H1 (cell line): ENCODE measurements around the gene DVL1. TPM values are rescaled to one million over a fixed set of nuclear protein-coding genes. Genes with fewer than 3 reads are reported as not detected.

Source experiments
- CTCF ChIA-PET: fragments of 300-600 bp; sonication (Branson Sonifier 250); formaldehyde crosslinking; loops from one replicate; lab custom pipeline; 2021; ENCODE audit not compliant: partially characterized antibody; lab: Charles Lee
- POLR2A ChIA-PET: fragments of 300-600 bp; sonication (Branson Sonifier 250); formaldehyde crosslinking; loops from one replicate; lab custom pipeline; 2021; ENCODE audit warnings: inconsistent platforms; ENCODE audit not compliant: partially characterized antibody; lab: Charles Lee
- DNase-seq, 2 experiments: peaks; one replicate each; pipeline versions ENCODE4 v3.0.0 to v3.0.0-alpha.2; 2010 to 2022; ENCODE audit warnings: low spot score in 2 of 2, low read depth in 1 of 2, mixed read lengths in 1 of 2
- FAIRE-seq: peaks from 2 replicates; lab custom pipeline; 2011; peaks lifted over from hg19 to GRCh38; lab: Jason Lieb, UNC
- H2AFZ ChIP-seq: 2 replicates; pipeline ENCODE4 v1.8.1; 2012; ENCODE audit warnings: low read length, inconsistent platforms
- H2AK5ac ChIP-seq: 2 replicates; pipeline ENCODE4 v1.6.1; 2013; ENCODE audit warnings: low read depth, low read length
- H2BK120ac ChIP-seq: replicated peaks from 2 replicates; pipeline ENCODE3; 2013; ENCODE audit warnings: low read depth, low read length, inconsistent platforms
- H2BK12ac ChIP-seq: 2 replicates; pipeline ENCODE4 v1.6.1; 2013; ENCODE audit warnings: low read depth, low read length
- H2BK15ac ChIP-seq: 2 replicates; pipeline ENCODE4 v1.6.1; 2013; ENCODE audit warnings: low read length
- H2BK20ac ChIP-seq: 2 replicates; pipeline ENCODE4 v1.6.1; 2013; ENCODE audit warnings: low read length
- H2BK5ac ChIP-seq: 2 replicates; pipeline ENCODE4 v1.6.1; 2013; ENCODE audit warnings: low read depth, low read length
- H3K14ac ChIP-seq: 2 replicates; pipeline ENCODE4 v1.6.1; 2013; ENCODE audit warnings: inconsistent platforms; ENCODE audit not compliant: insufficient read length
- H3K18ac ChIP-seq: 2 replicates; pipeline ENCODE4 v1.6.1; 2013; ENCODE audit warnings: low read length; ENCODE audit errors: extremely low read depth
- H3K23ac ChIP-seq: 2 replicates; pipeline ENCODE4 v1.6.1; 2013; ENCODE audit warnings: inconsistent platforms; ENCODE audit not compliant: insufficient read length
- H3K23me2 ChIP-seq: 2 replicates; pipeline ENCODE4 v1.6.1; 2013; ENCODE audit warnings: low read depth, low read length
- H3K27ac ChIP-seq: 2 replicates; pipeline ENCODE4 v1.6.1; 2011; ENCODE audit warnings: low read depth, low read length, inconsistent platforms
- H3K27me3 ChIP-seq, 4 experiments: replicated peaks in 1 of 4; 1 replicate in 1 of 4; 2 replicates in 3 of 4; pipeline versions ENCODE4 v1.6.1 to v1.8.1; 2011 to 2013; ENCODE audit warnings: low read length in 3 of 4, mild to moderate bottlenecking in 3 of 4, inconsistent platforms in 2 of 4, mixed read lengths in 2 of 4, moderate library complexity in 1 of 4; ENCODE audit not compliant: control insufficient read depth in 3 of 4, insufficient read depth in 3 of 4; ENCODE audit errors: extremely low read depth in 1 of 4
- H3K36me3 ChIP-seq, 4 experiments: 2 replicates each; pipeline versions ENCODE4 v1.6.1 to v1.8.1; 2011 to 2013; ENCODE audit warnings: mild to moderate bottlenecking in 4 of 4, low read length in 3 of 4, moderate library complexity in 2 of 4, control low read depth in 1 of 4, inconsistent platforms in 1 of 4; ENCODE audit not compliant: insufficient read depth in 4 of 4, control insufficient read depth in 2 of 4
- H3K4ac ChIP-seq: replicated peaks from 2 replicates; pipeline ENCODE3; 2013; ENCODE audit warnings: low read length, low read depth, mixed read lengths, inconsistent platforms; ENCODE audit not compliant: insufficient read length
- H3K4me1 ChIP-seq, 4 experiments: replicated peaks in 1 of 4; 1 replicate in 1 of 4; 2 replicates in 3 of 4; pipeline versions ENCODE4 v1.6.1 to v1.8.1; 2011 to 2013; ENCODE audit warnings: low read length in 3 of 4, inconsistent platforms in 2 of 4, mixed read lengths in 1 of 4; ENCODE audit not compliant: insufficient read depth in 4 of 4, control insufficient read depth in 3 of 4
- H3K4me2 ChIP-seq, 2 experiments: 2 replicates each; pipeline versions ENCODE4 v1.6.1 to v1.8.1; 2011 to 2013; ENCODE audit warnings: low read depth in 2 of 2, low read length in 2 of 2, control low read depth in 1 of 2, inconsistent platforms in 1 of 2, mild to moderate bottlenecking in 1 of 2; ENCODE audit not compliant: insufficient read depth in 1 of 2
- H3K4me3 ChIP-seq, 4 experiments: fragments of 200-600, 300-600 bp in 1 of 4; sonication (generic), shearing (Covaris generic), sonication (Bioruptor Twin) in 1 of 4; 2 replicates each; pipeline versions ENCODE4 v1.5.1 to v1.8.1; 2011 to 2016; ENCODE audit warnings: low read length in 4 of 4, low read depth in 3 of 4, control low read depth in 2 of 4, inconsistent platforms in 2 of 4, mild to moderate bottlenecking in 2 of 4, mixed read lengths in 1 of 4, moderate library complexity in 1 of 4; ENCODE audit not compliant: insufficient read depth in 2 of 4; ENCODE audit errors: extremely low read depth in 1 of 4
- H3K56ac ChIP-seq: replicated peaks from 2 replicates; pipeline ENCODE3; 2013; ENCODE audit warnings: low read depth, mild to moderate bottlenecking, mixed read lengths, low read length, inconsistent platforms; ENCODE audit not compliant: insufficient read length
- H3K79me1 ChIP-seq: 2 replicates; pipeline ENCODE4 v1.6.1; 2013; ENCODE audit warnings: low read depth, low read length, control low read depth
- H3K79me2 ChIP-seq, 2 experiments: 2 replicates each; pipeline versions ENCODE4 v1.6.1 to v1.8.1; 2012 to 2013; ENCODE audit warnings: low read length in 2 of 2, mild to moderate bottlenecking in 2 of 2, inconsistent platforms in 1 of 2; ENCODE audit not compliant: insufficient read depth in 2 of 2, control insufficient read depth in 1 of 2
- H3K9ac ChIP-seq, 4 experiments: replicated peaks in 1 of 4; 1 replicate in 1 of 4; 2 replicates in 3 of 4; pipeline versions ENCODE4 v1.6.1 to v1.8.1; 2011 to 2013; ENCODE audit warnings: low read depth in 3 of 4, low read length in 3 of 4, control low read depth in 2 of 4, mild to moderate bottlenecking in 2 of 4, moderate library complexity in 2 of 4, inconsistent platforms in 1 of 4; ENCODE audit errors: extremely low read depth in 1 of 4
- H3K9me3 ChIP-seq, 2 experiments: 2 replicates each; pipeline versions ENCODE4 v1.6.1 to v1.8.1; 2012 to 2013; ENCODE audit warnings: mild to moderate bottlenecking in 2 of 2, moderate library complexity in 2 of 2, control low read depth in 1 of 2, inconsistent platforms in 1 of 2, low read depth in 1 of 2, low read length in 1 of 2, mixed read lengths in 1 of 2; ENCODE audit not compliant: insufficient read depth in 2 of 2
- H4K20me1 ChIP-seq, 2 experiments: replicated peaks in 1 of 2; 2 replicates each; pipeline versions ENCODE3 to v1.8.1; 2011 to 2013; ENCODE audit warnings: inconsistent platforms in 2 of 2, low read length in 2 of 2, mild to moderate bottlenecking in 1 of 2; ENCODE audit not compliant: insufficient read depth in 2 of 2, control insufficient read depth in 1 of 2
- H4K5ac ChIP-seq: 2 replicates; pipeline ENCODE4 v1.6.1; 2013; ENCODE audit warnings: low read length, low read depth, mixed read lengths, inconsistent platforms; ENCODE audit not compliant: insufficient read length
- H4K8ac ChIP-seq: 2 replicates; pipeline ENCODE4 v1.8.0; 2013; ENCODE audit warnings: mild to moderate bottlenecking, moderate library complexity, low read length, inconsistent platforms; ENCODE audit not compliant: insufficient read depth; ENCODE audit errors: extremely low read depth
- H4K91ac ChIP-seq: replicated peaks from 2 replicates; pipeline ENCODE3; 2013; ENCODE audit warnings: low read length, mixed read lengths, inconsistent platforms; ENCODE audit not compliant: insufficient read length
- ASH2L ChIP-seq: fragments of 200-600, 300-600 bp; sonication (generic); IDR thresholded peaks from one replicate; pipeline ENCODE4 v1.7.1; 2017; ENCODE audit warnings: low read length
- BCL11A ChIP-seq, 2 experiments: IDR thresholded peaks; one replicate each; pipeline ENCODE4 v1.6.1; 2011; ENCODE audit warnings: low read depth in 2 of 2, low read length in 2 of 2, mild to moderate bottlenecking in 2 of 2
- TAF1 ChIP-seq: IDR thresholded peaks from 2 replicates; pipeline ENCODE4 v1.6.1; 2011; ENCODE audit warnings: mild to moderate bottlenecking, low read depth, low read length
- WGBS, 2 experiments: shearing (Covaris generic) in 1 of 2; methylation state at CpG; one replicate each; pipeline versions ENCODE4 v1.1.6 to v1.1.7; 2013 to 2015; ENCODE audit warnings: low lambda C conversion rate in 2 of 2, mixed read lengths in 2 of 2, inconsistent platforms in 1 of 2, low coverage in 1 of 2, missing lambda C conversion rate in 1 of 2; ENCODE audit not compliant: insufficient replicate concordance in 2 of 2, insufficient coverage in 1 of 2, insufficient read length in 1 of 2; ENCODE audit errors: extremely low coverage in 1 of 2, missing lambda C conversion rate in 1 of 2; 5-methylcytosine and 5-hydroxymethylcytosine counted together
- polyA plus RNA-seq, 7 experiments: library from polyadenylated mRNA; depleted of rRNA in 3 of 7; stranded (reverse) in 5 of 7; unstranded in 2 of 7; fragments of >200 nt in 5 of 7; fragments of 200-250 nt in 2 of 7; gene quantifications; 1 replicate in 5 of 7; 2 replicates in 1 of 7; 4 replicates in 1 of 7; pipeline versions ENCODE4 v1.2.1 to v1.2.3, GENCODE V29; 2011 to 2013; ENCODE audit warnings: missing spikeins in 2 of 7, mixed read lengths in 2 of 7
- total RNA-seq: library from RNA; stranded (reverse); fragmentation: NEBNext Ultra II Directional; extraction: Animal tissue kit (Norgen Biotek cat#: 25700); gene quantifications from 2 replicates; pipeline ENCODE4 v1.2.1, GENCODE V29; 2021

Gene DVL1
- total and polyA plus RNA-seq, 2 of the 8 experiments (the other 6 are each of a cell fraction or from before 2014, with no cell fraction given), result 39.4 to 58.9 TPM

GRCh38 chr1:1336931-1337792 is 12.1 kb downstream of the DVL1 start:
- Histone ChIP-seq H2BK120ac (no peak overlapping the region), H2AFZ (no peak overlapping the region), H3K14ac (no peak overlapping the region), H3K9me3 (peaks cover 0 to 5% of the 10 kb centered on the region in 2 experiments; a peak in 1 of 4 replicates), H3K9ac (no peak overlapping the region), H2BK20ac (no peak overlapping the region), H3K27me3 (no peaks in the 10 kb centered on the region; a peak in 1 of 7 replicates), H3K4me3 (no peak overlapping the region), H2AK5ac (no peak overlapping the region), H2BK5ac (no peak overlapping the region), H3K4me1 (no peaks in the 10 kb centered on the region; a peak in 1 of 7 replicates), H4K91ac (no peak overlapping the region), H4K8ac (peak overlapping the region; percentile 25; the same call in 1 of the 2 replicates), H2BK15ac (no peak overlapping the region), H2BK12ac (no peak overlapping the region), H3K23ac (no peak overlapping the region), H3K4ac (no peak overlapping the region), H3K23me2 (no peaks in the 10 kb centered on the region; the same call in 1 of the 2 replicates), H3K79me2 (no peaks in the 10 kb centered on the region), H3K36me3 (peaks cover 2 to 44% (median 15%) of the 10 kb centered on the region in 4 experiments; a peak in 7 of 8 replicates), H3K79me1 (peaks cover 12% of the 10 kb centered on the region), H3K56ac (no peak overlapping the region), H3K18ac (no peak overlapping the region), H4K5ac (no peak overlapping the region), H3K4me2 (no peak overlapping the region), H4K20me1 (peaks cover 14 to 35% of the 10 kb centered on the region in 2 experiments), H3K27ac (no peak overlapping the region)
- ChIA-PET POLR2A (interaction anchor here (0.6 to 9.0 kb wide), 6 partner anchors 11 to 73 kb away, joined by 3 to 134 read pairs (median 4); no protein-coding TSS in a partner anchor), CTCF (interaction anchor here (0.6 to 3.2 kb wide), 8 partner anchors 9 to 65 kb away, joined by 3 to 13 read pairs (median 3); partner anchors contain the start of gene DVL1)
- no peak for FAIRE-seq
- 96% methylated on average over 22 of the region's 32 CpGs; no CpG with 5 or more reads in 1 of the 2 experiments for WGBS, 2 experiments
- no peak for DNase-seq
- TF ChIP-seq ASH2L (no peak), BCL11A (IDR thresholded peaks at IDR 0.05; ENCODE audit: low read depth in 2 of 2, low read length in 2 of 2) (no peak), TAF1 (0 out of 2 replicates have a peak, but pooled peaks have one; percentile 10)
